IgD-negative memory B cell (primary cell): Measurements from ENCODE around the gene USP5. TPM values are rescaled to one million over a fixed set of nuclear protein-coding genes. Genes with fewer than 3 reads are reported as not detected.

Source experiments
- H3K27ac Mint-ChIP-seq, 3 donors: one replicate each; pipeline ENCODE4 v1.8.0; 2020 to 2022; ENCODE audit warnings: mild to moderate bottlenecking in 3 of 3, mixed read lengths in 3 of 3, moderate library complexity in 1 of 3
- H3K27me3 Mint-ChIP-seq: one replicate; pipeline ENCODE4 v1.8.0; 2021; ENCODE audit warnings: mixed read lengths
- H3K36me3 Mint-ChIP-seq: one replicate; pipeline ENCODE4 v1.8.0; 2020; ENCODE audit warnings: mild to moderate bottlenecking, mixed read lengths
- H3K4me1 Mint-ChIP-seq, 3 donors: one replicate each; pipeline ENCODE4 v1.8.0; 2020 to 2022; ENCODE audit warnings: mixed read lengths in 3 of 3, mild to moderate bottlenecking in 1 of 3
- H3K4me3 Mint-ChIP-seq, 4 donors: one replicate each; pipeline ENCODE4 v1.8.0; 2020 to 2022; ENCODE audit warnings: mild to moderate bottlenecking in 4 of 4, mixed read lengths in 4 of 4, moderate library complexity in 3 of 4
- H3K9me3 Mint-ChIP-seq, 3 donors: one replicate each; pipeline ENCODE4 v1.8.0; 2020 to 2021; ENCODE audit warnings: mixed read lengths in 3 of 3, mild to moderate bottlenecking in 1 of 3
- polyA plus RNA-seq: library from polyadenylated mRNA; unstranded; fragments of 300-500 nt; fragmentation: Illumina TruSeq; gene quantifications from one replicate; pipeline ENCODE4 v1.2.3, GENCODE V29; 2021

USP5 gene
- polyA plus RNA-seq, 1 donor from 2014 or later: 33.2 TPM

- Mint-ChIP-seq H3K36me3 (peaks cover 3% of the 10 kb centered on the region), H3K4me3 (peak overlapping the region; percentile 60 to 92 (median 85)), H3K4me1 (peaks cover 0 to 11% (median 6%) of the 10 kb centered on the region in 3 donors), H3K27me3 (peaks cover 53% of the 10 kb centered on the region), H3K27ac (peak overlapping the region in 1 of 3 donors; percentile 53), H3K9me3 (no peaks in the 10 kb centered on the region)
These were observed 22.3 kb upstream of the USP5 start for GRCh38 chr12:6829536-6830220.

- peaks cover 0 to 11% (median 6%) of the 10 kb centered on the region in 3 donors for H3K4me1 Mint-ChIP-seq
- H3K27ac Mint-ChIP-seq: peak overlapping the region in 2 of 3 donors; percentile 36 to 53
- peaks cover 3% of the 10 kb centered on the region for H3K36me3 Mint-ChIP-seq
- peaks cover 48% of the 10 kb centered on the region for H3K27me3 Mint-ChIP-seq
- H3K4me3 Mint-ChIP-seq: peak overlapping the region in 3 of 4 donors; percentile 30 to 84 (median 57)
- no peaks in the 10 kb centered on the region for H3K9me3 Mint-ChIP-seq
These were observed 21.6 kb upstream of the USP5 start for GRCh38 chr12:6830286-6830890.

- Mint-ChIP-seq H3K27me3 (peaks cover 42% of the 10 kb centered on the region), H3K4me1 (peaks cover 0 to 11% (median 9%) of the 10 kb centered on the region in 3 donors), H3K4me3 (peak overlapping the region in 2 of 4 donors; percentile 12 to 30), H3K27ac (peak overlapping the region in 1 of 3 donors; percentile 36), H3K36me3 (peaks cover 3% of the 10 kb centered on the region), H3K9me3 (no peaks in the 10 kb centered on the region)
These were observed 21.0 kb upstream of the USP5 start for GRCh38 chr12:6830999-6831398.

GRCh38 chr12:6831450-6831995, 20.4 kb upstream of the USP5 start:
- no peak overlapping the region for H3K4me3 Mint-ChIP-seq
- peaks cover 0 to 13% (median 9%) of the 10 kb centered on the region in 3 donors for H3K4me1 Mint-ChIP-seq
- no peaks in the 10 kb centered on the region for H3K9me3 Mint-ChIP-seq
- H3K27me3 Mint-ChIP-seq: peaks cover 38% of the 10 kb centered on the region
- H3K36me3 Mint-ChIP-seq: peaks cover 3% of the 10 kb centered on the region
- no peak overlapping the region for H3K27ac Mint-ChIP-seq

GRCh38 chr12:6832125-6832524, 19.8 kb upstream of the USP5 start:
- Mint-ChIP-seq H3K4me1 (peaks cover 0 to 13% (median 9%) of the 10 kb centered on the region in 3 donors), H3K36me3 (peaks cover 3% of the 10 kb centered on the region), H3K27ac (no peak overlapping the region), H3K4me3 (no peak overlapping the region), H3K27me3 (peaks cover 32% of the 10 kb centered on the region), H3K9me3 (no peaks in the 10 kb centered on the region)

- H3K4me1 Mint-ChIP-seq: peaks cover 3 to 8% (median 3%) of the 10 kb centered on the region in 3 donors
- no peak overlapping the region for H3K27ac Mint-ChIP-seq
- peaks cover 1% of the 10 kb centered on the region for H3K36me3 Mint-ChIP-seq
- no peaks in the 10 kb centered on the region for H3K9me3 Mint-ChIP-seq
- peaks cover 24% of the 10 kb centered on the region for H3K27me3 Mint-ChIP-seq
- H3K4me3 Mint-ChIP-seq: peak overlapping the region in 1 of 4 donors; percentile 22
These were observed 18.6 kb upstream of the USP5 start for GRCh38 chr12:6833189-6833890.

GRCh38 chr12:6834254-6834653, 17.7 kb upstream of the USP5 start:
- H3K4me1 Mint-ChIP-seq: peaks cover 4 to 7% (median 5%) of the 10 kb centered on the region in 3 donors
- peaks cover 1% of the 10 kb centered on the region for H3K36me3 Mint-ChIP-seq
- no peaks in the 10 kb centered on the region for H3K9me3 Mint-ChIP-seq
- no peak overlapping the region for H3K4me3 Mint-ChIP-seq
- no peak overlapping the region for H3K27ac Mint-ChIP-seq
- peaks cover 20% of the 10 kb centered on the region for H3K27me3 Mint-ChIP-seq

- Mint-ChIP-seq H3K4me1 (peaks cover 5 to 10% (median 9%) of the 10 kb centered on the region in 3 donors), H3K27me3 (peaks cover 15% of the 10 kb centered on the region), H3K36me3 (peaks cover 1% of the 10 kb centered on the region), H3K4me3 (no peak overlapping the region), H3K27ac (no peak overlapping the region), H3K9me3 (no peaks in the 10 kb centered on the region)
These were observed 17.1 kb upstream of the USP5 start for GRCh38 chr12:6834873-6835272.

- Mint-ChIP-seq H3K27me3 (peaks cover 4% of the 10 kb centered on the region), H3K9me3 (no peaks in the 10 kb centered on the region), H3K4me3 (no peak overlapping the region), H3K27ac (no peak overlapping the region), H3K36me3 (no peaks in the 10 kb centered on the region), H3K4me1 (peaks cover 10 to 15% (median 14%) of the 10 kb centered on the region in 3 donors)
These were observed 15.1 kb upstream of the USP5 start for GRCh38 chr12:6836851-6837250.

- H3K4me3 Mint-ChIP-seq: no peak overlapping the region
- peaks cover 2% of the 10 kb centered on the region for H3K27me3 Mint-ChIP-seq
- H3K36me3 Mint-ChIP-seq: no peaks in the 10 kb centered on the region
- no peak overlapping the region for H3K27ac Mint-ChIP-seq
- no peaks in the 10 kb centered on the region for H3K9me3 Mint-ChIP-seq
- H3K4me1 Mint-ChIP-seq: peaks cover 10 to 15% (median 14%) of the 10 kb centered on the region in 3 donors
These were observed 14.4 kb upstream of the USP5 start for GRCh38 chr12:6837370-6838060.

- Mint-ChIP-seq H3K9me3 (no peaks in the 10 kb centered on the region), H3K27ac (no peak overlapping the region), H3K27me3 (peaks cover 2% of the 10 kb centered on the region), H3K4me3 (no peak overlapping the region), H3K4me1 (peaks cover 10 to 15% (median 14%) of the 10 kb centered on the region in 3 donors), H3K36me3 (no peaks in the 10 kb centered on the region)
These were observed 13.1 kb upstream of the USP5 start for GRCh38 chr12:6838854-6839253.

GRCh38 chr12:6839482-6840201, 12.3 kb upstream of the USP5 start:
- Mint-ChIP-seq H3K36me3 (no peaks in the 10 kb centered on the region), H3K27ac (peak overlapping the region in 2 of 3 donors; percentile 23 to 59), H3K4me1 (peaks cover 10 to 15% (median 14%) of the 10 kb centered on the region in 3 donors), H3K27me3 (peaks cover 2% of the 10 kb centered on the region), H3K9me3 (no peaks in the 10 kb centered on the region), H3K4me3 (peak overlapping the region in 2 of 4 donors; percentile 67 to 85)

GRCh38 chr12:6840330-6840729, 11.6 kb upstream of the USP5 start:
- H3K36me3 Mint-ChIP-seq: no peaks in the 10 kb centered on the region
- H3K4me3 Mint-ChIP-seq: peak overlapping the region in 2 of 4 donors; percentile 67 to 85
- no peaks in the 10 kb centered on the region for H3K27me3 Mint-ChIP-seq
- peak overlapping the region in 2 of 3 donors; percentile 23 to 78 for H3K27ac Mint-ChIP-seq
- H3K9me3 Mint-ChIP-seq: no peaks in the 10 kb centered on the region
- H3K4me1 Mint-ChIP-seq: peaks cover 10 to 15% (median 14%) of the 10 kb centered on the region in 3 donors
